DOHH2 (cell line): ENCODE measurements around the gene PEX1.
"Not testable (repeated sequence)": the region's sequence is repeated elsewhere in the genome, so short reads cannot be mapped to it uniquely, and the experiment has no call there.

ENCODE experiments used
- H3F3A ChIP-seq: fragments of 200-600 bp; sonication (generic), shearing (Covaris generic); 2 replicates; pipeline ENCODE4 v1.6.0; 2016; ENCODE audit warnings: antibody characterized with exemption, mild to moderate bottlenecking; ENCODE audit not compliant: control insufficient read depth, insufficient read depth
- H3K27ac ChIP-seq: fragments of 200-600 bp; sonication (generic); 2 replicates; pipeline ENCODE4 v1.5.1; 2014; ENCODE audit warnings: low read depth, mild to moderate bottlenecking, low read length, moderate library complexity
- H3K27me3 ChIP-seq: fragments of 200-600 bp; sonication (generic); 2 replicates; pipeline ENCODE4 v1.6.1; 2014; ENCODE audit warnings: mild to moderate bottlenecking, low read length, mixed read lengths; ENCODE audit not compliant: control insufficient read depth
- H3K36me3 ChIP-seq: fragments of 200-600 bp; sonication (generic); 2 replicates; pipeline ENCODE4 v1.6.1; 2014; ENCODE audit warnings: mild to moderate bottlenecking, low read length, moderate library complexity, mixed read lengths; ENCODE audit not compliant: control insufficient read depth
- H3K4me1 ChIP-seq: fragments of 200-600 bp; sonication (generic); 2 replicates; pipeline ENCODE4 v1.6.1; 2014; ENCODE audit warnings: mild to moderate bottlenecking, low read length, mixed read lengths; ENCODE audit not compliant: control insufficient read depth
- H3K4me2 ChIP-seq: fragments of 200-600 bp; sonication (generic); 2 replicates; pipeline ENCODE4 v1.6.0; 2014; ENCODE audit warnings: mild to moderate bottlenecking, low read length, moderate library complexity
- H3K4me3 ChIP-seq: fragments of 200-600 bp; sonication (generic); 2 replicates; pipeline ENCODE4 v1.5.1; 2014; ENCODE audit warnings: mild to moderate bottlenecking, low read length, mixed read lengths
- H3K79me2 ChIP-seq: fragments of 200-600 bp; sonication (generic); 2 replicates; pipeline ENCODE4 v1.6.1; 2014; ENCODE audit warnings: mild to moderate bottlenecking, low read length, mixed read lengths; ENCODE audit not compliant: control insufficient read depth
- H3K9me2 ChIP-seq: fragments of 200-600 bp; sonication (generic); replicated peaks from 2 replicates; pipeline ENCODE4 v1.6.1; 2014; ENCODE audit warnings: mild to moderate bottlenecking, low read length, mixed read lengths; ENCODE audit not compliant: control insufficient read depth
- H3K9me3 ChIP-seq: fragments of 200-600 bp; sonication (generic); 2 replicates; pipeline ENCODE4 v1.6.1; 2014; ENCODE audit warnings: antibody characterized with exemption, low read length, mixed read lengths; ENCODE audit not compliant: control insufficient read depth, insufficient read depth
- H4K20me1 ChIP-seq: fragments of 200-600 bp; sonication (generic); 2 replicates; pipeline ENCODE4 v1.6.0; 2014; ENCODE audit warnings: low read depth, mild to moderate bottlenecking, antibody characterized with exemption, low read length, moderate library complexity; ENCODE audit not compliant: control insufficient read depth, insufficient read depth
- CTCF ChIP-seq: fragments of 200-600 bp; sonication (generic); IDR thresholded peaks from one replicate; pipeline ENCODE4 v1.5.1; 2014; ENCODE audit warnings: antibody characterized with exemption, mild to moderate bottlenecking, low read depth, low read length; ENCODE audit not compliant: poor library complexity, severe bottlenecking
- EZH2phosphoT487 ChIP-seq: fragments of 200-600 bp; sonication (generic); IDR thresholded peaks from 2 replicates; pipeline ENCODE4 v1.6.1; 2017; ENCODE audit warnings: borderline replicate concordance, mild to moderate bottlenecking, antibody characterized with exemption, low read length, moderate library complexity, mixed read lengths

PEX1 gene

DNA sequence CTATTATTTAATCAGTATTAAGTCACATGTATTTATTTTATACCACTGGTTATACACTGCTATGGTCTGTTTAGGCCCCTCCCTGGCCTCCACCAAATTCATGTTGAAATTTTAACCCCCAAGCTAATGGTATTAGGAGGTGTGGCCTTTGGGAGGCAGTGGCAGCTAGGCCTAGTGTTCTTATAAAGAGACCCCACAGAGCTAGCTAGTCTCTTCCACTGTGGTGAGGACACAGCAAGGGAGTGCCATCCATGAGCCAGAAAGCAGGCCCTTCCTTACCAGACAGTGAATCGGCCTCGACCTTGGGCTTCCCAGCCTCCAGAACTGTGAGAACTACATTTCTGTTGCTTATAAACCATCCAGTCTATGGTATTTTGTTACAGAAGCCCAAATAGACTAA lies 28.9 kb upstream of the PEX1 start:
- Histone ChIP-seq H4K20me1 (no peaks in the 10 kb centered on the region), H3K27ac (no peak overlapping the region), H3K9me2 (no peaks in the 10 kb centered on the region), H3K36me3 (peaks cover 24% of the 10 kb centered on the region), H3K4me3 (no peak overlapping the region), H3K79me2 (no peaks in the 10 kb centered on the region), H3K4me1 (no peaks in the 10 kb centered on the region), H3K9me3 (no peaks in the 10 kb centered on the region), H3K27me3 (no peaks in the 10 kb centered on the region), H3F3A (peaks cover 12% of the 10 kb centered on the region), H3K4me2 (no peak overlapping the region)
- no peak for TF ChIP-seq CTCF
- TF ChIP-seq EZH2phosphoT487: no peak

- Histone ChIP-seq H3K4me3 (no peak overlapping the region), H3K9me2 (no peaks in the 10 kb centered on the region), H3K27ac (no peak overlapping the region), H3K79me2 (no peaks in the 10 kb centered on the region), H3K27me3 (no peaks in the 10 kb centered on the region), H3F3A (no peaks in the 10 kb centered on the region), H3K36me3 (no peaks in the 10 kb centered on the region), H3K4me2 (no peak overlapping the region), H3K4me1 (no peaks in the 10 kb centered on the region), H3K9me3 (no peaks in the 10 kb centered on the region), H4K20me1 (no peaks in the 10 kb centered on the region)
- TF ChIP-seq CTCF (no peak), EZH2phosphoT487 (no peak)
Observed at GRCh38 chr7:92550194-92550593, 21.9 kb upstream of the PEX1 start.

DNA sequence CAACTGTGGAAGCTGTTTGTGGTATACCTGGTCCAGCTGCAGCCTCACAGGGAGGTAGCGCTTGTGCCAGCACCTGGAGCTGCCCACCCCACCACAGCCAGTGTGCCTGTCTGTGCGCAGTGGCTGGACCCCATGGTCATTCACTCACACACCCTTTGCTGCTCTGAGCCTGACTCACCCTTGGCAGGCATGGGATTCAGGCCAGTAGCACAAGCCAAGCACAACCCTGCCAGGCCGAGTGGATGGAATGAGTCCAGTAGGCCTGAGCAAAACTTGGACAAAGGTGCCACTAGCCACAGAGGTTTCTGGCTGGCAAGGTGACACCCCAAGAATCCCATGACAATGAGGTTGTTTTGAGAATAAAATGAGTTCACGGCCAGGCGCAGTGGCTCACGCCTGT lies 19.3 kb upstream of the PEX1 start:
- Histone ChIP-seq H3K4me3 (no peak overlapping the region), H3K9me3 (no peaks in the 10 kb centered on the region), H3K27ac (no peak overlapping the region), H3F3A (no peaks in the 10 kb centered on the region), H3K9me2 (no peaks in the 10 kb centered on the region), H3K4me2 (no peak overlapping the region), H4K20me1 (no peaks in the 10 kb centered on the region), H3K27me3 (no peaks in the 10 kb centered on the region), H3K4me1 (no peaks in the 10 kb centered on the region), H3K36me3 (no peaks in the 10 kb centered on the region), H3K79me2 (no peaks in the 10 kb centered on the region)
- TF ChIP-seq CTCF: no peak
- no peak for TF ChIP-seq EZH2phosphoT487

DNA sequence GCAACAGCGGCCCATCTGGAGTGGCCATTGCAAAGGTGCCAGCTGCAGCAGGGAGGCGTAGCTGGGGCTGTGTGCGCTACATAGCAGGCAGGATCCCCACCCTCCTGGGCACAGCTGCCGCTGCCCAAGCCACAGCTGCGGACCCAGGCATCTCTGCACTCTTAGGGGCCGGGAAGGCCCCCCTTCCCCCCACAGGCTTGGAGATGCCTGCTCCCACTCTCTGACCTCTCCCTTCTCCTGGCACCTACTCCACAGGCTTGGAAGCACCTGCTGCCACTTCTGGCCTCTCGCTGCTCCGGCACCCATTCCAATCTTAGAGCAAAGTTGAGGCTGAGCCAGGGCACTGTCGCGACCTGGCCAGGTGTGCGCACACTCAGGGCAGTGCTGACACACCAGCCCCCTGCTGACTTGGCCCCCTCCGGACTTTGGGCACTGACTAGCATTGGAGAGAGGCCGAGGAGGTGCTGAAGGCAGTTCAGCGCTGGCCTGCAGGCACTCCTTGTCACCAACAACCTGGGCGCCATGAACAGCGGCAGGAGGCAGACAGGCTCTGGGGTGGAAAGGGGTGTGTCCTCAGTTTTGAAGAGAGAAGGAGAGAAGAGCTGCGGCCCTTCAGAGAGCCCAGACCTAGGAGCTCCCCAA lies 18.7 kb upstream of the PEX1 start:
- Histone ChIP-seq H3K36me3 (no peaks in the 10 kb centered on the region), H3K27ac (no peak overlapping the region), H3K4me1 (no peaks in the 10 kb centered on the region), H3K9me3 (no peaks in the 10 kb centered on the region), H3K27me3 (no peaks in the 10 kb centered on the region), H3K4me2 (no peak overlapping the region), H3K4me3 (no peak overlapping the region), H3K9me2 (no peaks in the 10 kb centered on the region), H3F3A (no peaks in the 10 kb centered on the region), H4K20me1 (no peaks in the 10 kb centered on the region), H3K79me2 (no peaks in the 10 kb centered on the region)
- TF ChIP-seq CTCF (no peak), EZH2phosphoT487 (no peak)

- not testable (repeated sequence) for H3K9me3 ChIP-seq, H3K36me3 ChIP-seq, H3K9me2 ChIP-seq, H3K4me1 ChIP-seq, H3K27ac ChIP-seq, H3K27me3 ChIP-seq, H3K4me2 ChIP-seq, H3F3A ChIP-seq, H3K79me2 ChIP-seq, H4K20me1 ChIP-seq, H3K4me3 ChIP-seq
Observed at GRCh38 chr7:92545116-92545515, 16.8 kb upstream of the PEX1 start.
